C4-2B (cell line): ENCODE results near the gene MEGF10.

Experiments
- CTCF ChIP-seq: fragments of 450-650 bp; conservative IDR thresholded peaks from 2 replicates; pipeline ENCODE4 v1.5.1; 2017; ENCODE audit warnings: mild to moderate bottlenecking
- ZFX ChIP-seq: fragments of 450-650 bp; IDR thresholded peaks from 2 replicates; pipeline ENCODE4 v1.6.1; 2017

- TF ChIP-seq CTCF, result no peak
- no peak for TF ChIP-seq ZFX
Measured at GRCh38 chr5:127421471-127421870, 130.9 kb downstream of the MEGF10 start.
